HepG2 (cell line): ENCODE measurements around the gene CC2D1B. TPM values are rescaled to one million over a fixed set of nuclear protein-coding genes. Genes with fewer than 3 reads are reported as not detected.

ENCODE experiments used
- ATF4 ChIP-seq, 2 experiments: fragments of 450-650 bp in 1 of 2; sonication (generic) in 1 of 2; formaldehyde crosslinking; IDR thresholded peaks; 2 replicates each; pipeline versions ENCODE4 v1.5.0 to v1.8.0; 2020 to 2022; ENCODE audit warnings: mild to moderate bottlenecking in 1 of 2, missing genetic modification reagents in 1 of 2
- DRAP1 ChIP-seq: IDR thresholded peaks from 2 replicates; pipeline ENCODE4 v1.6.1; 2016; ENCODE audit warnings: missing genetic modification reagents, missing compliant biosample characterization
- GPN1 ChIP-seq: sonication (generic); formaldehyde crosslinking; IDR thresholded peaks from 2 replicates; pipeline ENCODE4 v1.5.1; 2020; ENCODE audit warnings: missing genetic modification reagents, borderline replicate concordance
- HCFC1 ChIP-seq: fragments of 150-350 bp; IDR thresholded peaks from 2 replicates; pipeline ENCODE4 v1.6.1; 2014; ENCODE audit warnings: low read depth, low read length
- JDP2 ChIP-seq: sonication (generic); formaldehyde crosslinking; IDR thresholded peaks from 2 replicates; pipeline ENCODE4 v1.8.1; 2022; ENCODE audit warnings: missing genetic modification reagents, borderline replicate concordance
- MEF2D ChIP-seq: sonication (generic); formaldehyde crosslinking; IDR thresholded peaks from 2 replicates; pipeline ENCODE4 v1.5.1; 2020; ENCODE audit warnings: mild to moderate bottlenecking, missing genetic modification reagents
- NFAT5 ChIP-seq: sonication (generic); formaldehyde crosslinking; IDR thresholded peaks from 2 replicates; pipeline ENCODE4 v1.4.0; 2020; ENCODE audit warnings: missing genetic modification reagents
- RBAK ChIP-seq: sonication (generic); formaldehyde crosslinking; IDR thresholded peaks from 2 replicates; pipeline ENCODE4 v1.5.1; 2020; ENCODE audit warnings: mild to moderate bottlenecking, missing genetic modification reagents
- RFXAP ChIP-seq: sonication (generic); formaldehyde crosslinking; IDR thresholded peaks from 2 replicates; pipeline ENCODE4 v1.4.0; 2020; ENCODE audit warnings: missing genetic modification reagents, borderline replicate concordance
- SATB2 ChIP-seq: sonication (generic); formaldehyde crosslinking; IDR thresholded peaks from 2 replicates; pipeline ENCODE4 v1.5.0; 2020; ENCODE audit warnings: missing genetic modification reagents
- TEAD3 ChIP-seq: optimal IDR thresholded peaks from 2 replicates; pipeline ENCODE3; 2016; ENCODE audit warnings: borderline replicate concordance
- ZEB1 ChIP-seq: IDR thresholded peaks from 2 replicates; pipeline ENCODE4 v1.6.1; 2012; ENCODE audit warnings: mild to moderate bottlenecking, low read depth, inconsistent platforms; ENCODE audit not compliant: insufficient replicate concordance
- ZFYVE20 ChIP-seq: sonication (generic); formaldehyde crosslinking; IDR thresholded peaks from 2 replicates; pipeline ENCODE4 v1.8.0; 2023; ENCODE audit warnings: low read depth, mild to moderate bottlenecking, moderate library complexity, missing genetic modification reagents, borderline replicate concordance
- ZMYM2 ChIP-seq: sonication (generic); formaldehyde crosslinking; IDR thresholded peaks from 2 replicates; pipeline ENCODE4 v1.8.0; 2022; ENCODE audit warnings: mild to moderate bottlenecking, missing genetic modification reagents
- ZNF121 ChIP-seq: sonication (generic); formaldehyde crosslinking; IDR thresholded peaks from 2 replicates; pipeline ENCODE4 v1.5.0; 2020; ENCODE audit warnings: mild to moderate bottlenecking, missing genetic modification reagents
- ZNF275 ChIP-seq: sonication (generic); formaldehyde crosslinking; IDR thresholded peaks from 2 replicates; pipeline ENCODE4 v1.8.0; 2022; ENCODE audit warnings: missing genetic modification reagents, mild to moderate bottlenecking, inconsistent platforms, borderline replicate concordance
- ZNF414 ChIP-seq: sonication (generic); formaldehyde crosslinking; IDR thresholded peaks from 2 replicates; pipeline ENCODE4 v1.5.0; 2020; ENCODE audit warnings: missing genetic modification reagents
- ZNF431 ChIP-seq: sonication (generic); formaldehyde crosslinking; IDR thresholded peaks from 2 replicates; pipeline ENCODE4 v1.9.0; 2022; ENCODE audit warnings: missing genetic modification reagents, low read depth, mild to moderate bottlenecking, borderline replicate concordance
- ZNF432 ChIP-seq: sonication (generic); formaldehyde crosslinking; IDR thresholded peaks from 2 replicates; pipeline ENCODE4 v1.5.0; 2020; ENCODE audit warnings: missing genetic modification reagents, mild to moderate bottlenecking, borderline replicate concordance
- ZNF484 ChIP-seq: sonication (generic); formaldehyde crosslinking; IDR thresholded peaks from 2 replicates; pipeline ENCODE4 v1.5.1; 2020; ENCODE audit warnings: mild to moderate bottlenecking, low read depth, missing genetic modification reagents, borderline replicate concordance
- ZNF549 ChIP-seq: sonication (generic); formaldehyde crosslinking; IDR thresholded peaks from 2 replicates; pipeline ENCODE4 v1.5.0; 2020; ENCODE audit warnings: missing genetic modification reagents
- polyA plus RNA-seq, 8 experiments: library from polyadenylated mRNA; depleted of rRNA in 3 of 8; stranded (reverse) in 7 of 8; unstranded in 1 of 8; fragments of >200 nt; fragmentation: Illumina TruSeq in 4 of 8; extraction: Trizol in 4 of 8; gene quantifications; 2 replicates each; pipeline versions ENCODE4 v1.2.1 to v1.2.3, GENCODE V29; 2011 to 2016; ENCODE audit warnings: low read depth in 4 of 8, missing spikeins in 1 of 8, mixed read lengths in 1 of 8; ENCODE audit not compliant: insufficient read depth in 1 of 8
- total RNA-seq, 5 experiments: library from RNA; depleted of rRNA; stranded (reverse); fragments of >200 nt; fragmentation: Illumina TruSeq; extraction: Trizol; gene quantifications; 2 replicates each; pipeline ENCODE4 v1.2.3, GENCODE V29; 2016; ENCODE audit warnings: low read depth in 1 of 5

CC2D1B gene
- total and polyA plus RNA-seq, 2 of the 13 experiments (the other 11 are each of a cell fraction or from before 2014, with no cell fraction given), result 7.2 to 19.2 TPM

- TF ChIP-seq NFAT5 (no peak), RFXAP (CRISPR knock-in tag) (no peak), ZFYVE20 (CRISPR knock-in tag) (no peak), ZNF414 (no peak), ZEB1 (no peak), ZNF431 (CRISPR knock-in tag) (no peak), ZNF549 (no peak), ZNF275 (no peak), TEAD3 (peak; percentile 43), JDP2 (no peak), ZMYM2 (0 out of 2 replicates have a peak, but pooled peaks have one; percentile 8), ZNF432 (CRISPR knock-in tag) (no peak), RBAK (CRISPR knock-in tag) (no peak), ATF4 (CRISPR knock-in tag; IDR thresholded peaks at IDR 0.05) (no peak), DRAP1 (CRISPR knock-in tag) (peak; percentile 38; the same call in 1 of the 2 replicates), HCFC1 (no peak), ZNF484 (CRISPR knock-in tag) (no peak), SATB2 (CRISPR knock-in tag) (no peak), GPN1 (CRISPR knock-in tag) (no peak), ZNF121 (CRISPR knock-in tag) (0 out of 2 replicates have a peak, but pooled peaks have one; percentile 25), MEF2D (CRISPR knock-in tag) (no peak)
Observed at GRCh38 chr1:52305417-52306226, 60.4 kb downstream of the CC2D1B start (continued).
